Smooth muscle cell (in vitro differentiated cells): ENCODE results near the gene TIMP2. TPM values are rescaled to one million over a fixed set of nuclear protein-coding genes. Genes with fewer than 3 reads are reported as not detected.
"Not testable (repeated sequence)": the region's sequence is repeated elsewhere in the genome, so short reads cannot be mapped to it uniquely, and the experiment has no call there.

Experiments used
- DNase-seq: peaks from one replicate; lab custom pipeline; 2025; ENCODE audit not compliant: unreplicated experiment; lab: John Stamatoyannopoulos, UW
- H2AFZ ChIP-seq: fragments of 200-600 bp; sonication (generic); 2 replicates; pipeline ENCODE4 v1.6.0; 2016; ENCODE audit warnings: antibody characterized with exemption, low read depth, mild to moderate bottlenecking
- H3F3A ChIP-seq: fragments of 200-600 bp; sonication (generic); 2 replicates; pipeline ENCODE4 v1.6.0; 2017; ENCODE audit warnings: antibody characterized with exemption, low read depth
- H3K27ac ChIP-seq: fragments of 200-600 bp; sonication (generic); 2 replicates; pipeline ENCODE4 v1.5.1; 2016; ENCODE audit warnings: low read depth, mild to moderate bottlenecking
- H3K27me3 ChIP-seq: fragments of 200-600 bp; sonication (generic); 2 replicates; pipeline ENCODE4 v1.6.1; 2016; ENCODE audit warnings: low read depth, mild to moderate bottlenecking
- H3K36me3 ChIP-seq: fragments of 200-600 bp; sonication (generic); 2 replicates; pipeline ENCODE4 v1.5.1; 2016; ENCODE audit warnings: low read depth
- H3K4me1 ChIP-seq: fragments of 200-600 bp; sonication (generic); 2 replicates; pipeline ENCODE4 v1.5.1; 2016; ENCODE audit warnings: low read depth
- H3K4me2 ChIP-seq: fragments of 200-600 bp; sonication (generic); 2 replicates; pipeline ENCODE4 v1.6.0; 2016; ENCODE audit warnings: mild to moderate bottlenecking
- H3K4me3 ChIP-seq: fragments of 200-600 bp; sonication (generic); 2 replicates; pipeline ENCODE4 v1.5.1; 2016; ENCODE audit warnings: mild to moderate bottlenecking
- H3K79me2 ChIP-seq: fragments of 200-600 bp; sonication (generic); 2 replicates; pipeline ENCODE4 v1.6.0; 2016; ENCODE audit warnings: low read depth, mild to moderate bottlenecking
- H3K9ac ChIP-seq: fragments of 200-600 bp; sonication (generic); 2 replicates; pipeline ENCODE4 v1.6.0; 2016; ENCODE audit warnings: low read depth
- H3K9me3 ChIP-seq: fragments of 200-600 bp; sonication (generic); replicated peaks from 2 replicates; pipeline ENCODE4 v1.5.1; 2016; ENCODE audit warnings: low read depth
- H4K20me1 ChIP-seq: fragments of 200-600 bp; sonication (generic); 2 replicates; pipeline ENCODE4 v1.6.0; 2016; ENCODE audit warnings: low read depth
- CTCF ChIP-seq: fragments of 200-600 bp; sonication (generic); IDR thresholded peaks from 2 replicates; pipeline ENCODE4 v1.5.1; 2017; ENCODE audit warnings: borderline replicate concordance, mild to moderate bottlenecking, antibody characterized with exemption; ENCODE audit not compliant: insufficient read depth, poor library complexity, severe bottlenecking
- WGBS: methylation state at CpG from one replicate; pipeline ENCODE4 v1.1.7; 2016; ENCODE audit warnings: low lambda C conversion rate; 5-methylcytosine and 5-hydroxymethylcytosine counted together
- polyA plus RNA-seq: library from polyadenylated mRNA; unstranded; fragments of >200 nt; fragmentation: Nextera tagmentation; extraction: Ambion mirVana; gene quantifications from 2 replicates; pipeline ENCODE4 v1.2.1, GENCODE V29; 2016
- total RNA-seq: library from RNA; depleted of rRNA; stranded (reverse); fragments of >200 nt; gene quantifications from 2 replicates; pipeline ENCODE4 v1.2.3, GENCODE V29; 2014

Gene TIMP2
- total and polyA plus RNA-seq, 2 experiments from 2014 or later = 37.8 to 111 TPM

DNA sequence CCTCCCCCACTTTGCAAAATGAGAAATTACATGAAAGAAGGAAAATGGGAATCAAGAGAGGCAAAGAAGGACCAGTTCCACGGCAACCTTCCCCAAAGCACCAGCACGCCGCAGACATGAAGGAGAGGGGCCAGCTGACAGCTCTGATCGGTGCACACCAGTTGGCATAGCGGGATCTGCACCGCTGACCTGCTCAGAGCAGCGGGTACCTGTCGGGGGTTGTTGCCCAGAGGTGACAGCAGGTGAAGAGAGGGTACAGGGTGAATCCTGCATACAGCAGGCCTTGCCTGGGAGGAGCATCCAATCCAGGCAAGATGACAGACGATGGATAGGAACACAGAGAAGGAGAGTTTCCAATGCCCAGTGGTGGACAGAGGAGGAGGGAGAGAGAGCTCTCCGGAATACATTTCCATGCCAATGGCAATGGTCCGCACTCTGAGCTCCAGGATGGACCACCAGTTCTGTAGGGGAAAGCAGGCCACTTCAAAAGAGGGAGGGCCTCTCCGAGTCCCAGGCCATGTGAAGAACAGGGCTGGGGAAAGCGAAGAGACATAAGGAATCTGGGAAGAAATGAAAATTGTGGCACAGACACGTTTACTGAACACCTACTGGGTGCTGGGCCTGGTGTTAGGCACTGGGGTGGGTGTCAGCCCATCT is 46.2 kb downstream of the TIMP2 start:
- H3K79me2 ChIP-seq = peaks cover 28% of the 10 kb centered on the region
- WGBS = 88% methylated on average over 14 of the region's 14 CpGs
- peak overlapping the region; percentile 86 for H3K9ac ChIP-seq
- DNase-seq = no peak
- peak overlapping the region; percentile 75 for H3K4me2 ChIP-seq
- H3F3A ChIP-seq = peaks cover 21% of the 10 kb centered on the region
- no peak overlapping the region for H2AFZ ChIP-seq
- TF ChIP-seq CTCF = no peak
- H3K9me3 ChIP-seq = no peaks in the 10 kb centered on the region
- H3K27ac ChIP-seq = peak overlapping the region; percentile 96
- no peaks in the 10 kb centered on the region for H4K20me1 ChIP-seq
- peak overlapping the region; percentile 20 for H3K4me3 ChIP-seq
- no peaks in the 10 kb centered on the region for H3K36me3 ChIP-seq
- peaks cover 24% of the 10 kb centered on the region for H3K4me1 ChIP-seq
- no peaks in the 10 kb centered on the region for H3K27me3 ChIP-seq

GRCh38 chr17:78878261-78878660 is 46.9 kb downstream of the TIMP2 start:
- H3F3A ChIP-seq = peaks cover 18% of the 10 kb centered on the region
- no peaks in the 10 kb centered on the region for H3K27me3 ChIP-seq
- no peak overlapping the region for H2AFZ ChIP-seq
- no peaks in the 10 kb centered on the region for H4K20me1 ChIP-seq
- no peaks in the 10 kb centered on the region for H3K9me3 ChIP-seq
- no peak overlapping the region for H3K9ac ChIP-seq
- DNase-seq = no peak
- H3K4me2 ChIP-seq = peak overlapping the region; percentile 75
- TF ChIP-seq CTCF = no peak
- H3K4me3 ChIP-seq = no peak overlapping the region
- H3K79me2 ChIP-seq = peaks cover 28% of the 10 kb centered on the region
- 95% methylated on average over 15 of the region's 15 CpGs for WGBS
- no peaks in the 10 kb centered on the region for H3K36me3 ChIP-seq
- peaks cover 21% of the 10 kb centered on the region for H3K4me1 ChIP-seq
- peak overlapping the region; percentile 96 for H3K27ac ChIP-seq

DNA sequence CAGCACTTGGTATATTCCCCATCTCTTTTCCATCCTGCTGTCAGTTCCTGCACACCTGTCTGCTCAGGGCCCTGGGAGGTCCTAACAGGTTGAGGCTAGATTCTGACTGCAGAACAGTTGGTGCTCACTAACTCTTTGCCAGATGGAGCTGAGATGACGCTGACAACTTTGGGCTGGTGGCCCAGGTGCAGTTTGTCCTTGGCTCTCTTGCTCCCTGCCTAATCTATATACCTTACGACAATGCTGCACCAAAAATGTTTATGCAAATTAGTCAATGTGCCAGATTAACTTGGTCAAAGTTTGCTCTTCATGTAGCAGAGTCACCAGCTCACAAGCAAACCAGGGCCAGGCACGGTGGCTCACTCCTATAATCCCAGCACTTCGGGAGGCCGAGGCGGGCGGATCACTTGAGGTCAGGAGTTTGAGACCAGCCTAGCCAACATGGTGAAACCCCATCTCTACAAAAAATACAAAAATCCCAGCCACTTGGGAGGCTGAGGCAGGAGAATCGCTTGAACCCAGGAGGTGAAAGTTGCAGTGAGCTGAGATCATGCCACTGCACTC is 48.2 kb downstream of the TIMP2 start:
- peak overlapping the region; percentile 69 for H3K27ac ChIP-seq
- whole genome bisulfite sequencing = 98% methylated on average over 8 of the region's 8 CpGs
- peaks cover 12% of the 10 kb centered on the region for H3F3A ChIP-seq
- H4K20me1 ChIP-seq, H2AFZ ChIP-seq, H3K9me3 ChIP-seq, DNase-seq, H3K4me2 ChIP-seq, H3K9ac ChIP-seq, H3K27me3 ChIP-seq, H3K36me3 ChIP-seq, H3K4me3 ChIP-seq: not testable (repeated sequence)
- peaks cover 25% of the 10 kb centered on the region for H3K79me2 ChIP-seq
- H3K4me1 ChIP-seq = peaks cover 10% of the 10 kb centered on the region

GRCh38 chr17:78876094-78876597 is 49.0 kb downstream of the TIMP2 start:
- Histone ChIP-seq H2AFZ (no peak overlapping the region), H3K4me1 (peaks cover 10% of the 10 kb centered on the region), H4K20me1 (no peaks in the 10 kb centered on the region), H3K79me2 (peaks cover 18% of the 10 kb centered on the region), H3K4me2 (peak overlapping the region; percentile 75), H3K4me3 (no peak overlapping the region), H3K27ac (peak overlapping the region; percentile 69), H3K9me3 (no peaks in the 10 kb centered on the region), H3K9ac (no peak overlapping the region), H3K36me3 (no peaks in the 10 kb centered on the region), H3K27me3 (no peaks in the 10 kb centered on the region), H3F3A (peaks cover 12% of the 10 kb centered on the region)
- WGBS = 49% methylated on average over 7 of the region's 7 CpGs
- no peak for DNase-seq
- TF ChIP-seq CTCF = no peak
